OCI-LY7 (cell line): Measurements from ENCODE around the gene GON7. TPM values are rescaled to one million over a fixed set of nuclear protein-coding genes. Genes with fewer than 3 reads are reported as not detected.

ENCODE experiments used
- BruUV-seq: library from RNA; stranded (reverse); fragments of 400-500 nt; replicated peaks from 2 replicates; lab custom pipeline; 2021; lab: Mats Ljungman, UMichigan
- CTCF ChIA-PET: fragments of 300-600 bp; sonication (Branson Sonifier 250); formaldehyde crosslinking; loops from one replicate; lab custom pipeline; 2022; ENCODE audit warnings: antibody characterized with exemption; ENCODE audit not compliant: unreplicated experiment; lab: Charles Lee
- POLR2A ChIA-PET: fragments of 300-600 bp; sonication (Branson Sonifier 250); formaldehyde crosslinking; loops from one replicate; lab custom pipeline; 2022; ENCODE audit warnings: antibody characterized with exemption; lab: Charles Lee
- DNase-seq: peaks from one replicate; pipeline ENCODE4 v3.0.0-alpha.2; 2015; ENCODE audit warnings: low spot score
- H2AFZ ChIP-seq: fragments of 200-600 bp; sonication (generic), shearing (Covaris generic); 2 replicates; pipeline ENCODE4 v1.6.1; 2014; ENCODE audit warnings: mild to moderate bottlenecking, antibody characterized with exemption, low read length, moderate library complexity
- H3K27ac ChIP-seq: fragments of 200-600 bp; sonication (generic); 2 replicates; pipeline ENCODE4 v1.5.1; 2014; ENCODE audit warnings: mixed run types, low read depth, mild to moderate bottlenecking, moderate library complexity, low read length, inconsistent platforms; ENCODE audit not compliant: poor library complexity, severe bottlenecking
- H3K36me3 ChIP-seq: fragments of 200-600 bp; sonication (generic); 2 replicates; pipeline ENCODE4 v1.6.1; 2014; ENCODE audit warnings: mild to moderate bottlenecking, antibody characterized with exemption, low read length, moderate library complexity, mixed read lengths; ENCODE audit not compliant: insufficient read depth
- H3K4me1 ChIP-seq: fragments of 200-600 bp; sonication (generic); 2 replicates; pipeline ENCODE4 v1.5.1; 2014; ENCODE audit warnings: mild to moderate bottlenecking, low read length; ENCODE audit not compliant: insufficient read depth, poor library complexity, severe bottlenecking
- H3K4me2 ChIP-seq: fragments of 200-600 bp; sonication (generic); 2 replicates; pipeline ENCODE4 v1.6.1; 2014; ENCODE audit warnings: mild to moderate bottlenecking, low read length
- H3K4me3 ChIP-seq: fragments of 200-600 bp; sonication (generic); 2 replicates; pipeline ENCODE4 v1.5.1; 2014; ENCODE audit warnings: mild to moderate bottlenecking, low read depth, low read length; ENCODE audit not compliant: poor library complexity, severe bottlenecking
- H3K79me2 ChIP-seq: fragments of 200-600 bp; sonication (generic); 2 replicates; pipeline ENCODE4 v1.6.1; 2016; ENCODE audit warnings: low read depth, mild to moderate bottlenecking, low read length, moderate library complexity, mixed read lengths; ENCODE audit not compliant: insufficient read depth
- H3K9me2 ChIP-seq: fragments of 200-600 bp; sonication (generic); 2 replicates; pipeline ENCODE4 v1.6.1; 2016; ENCODE audit warnings: mild to moderate bottlenecking, low read length, mixed read lengths; ENCODE audit not compliant: insufficient read depth
- H3K9me3 ChIP-seq: fragments of 200-600 bp; sonication (generic); 2 replicates; pipeline ENCODE4 v1.6.1; 2014; ENCODE audit warnings: mild to moderate bottlenecking, mixed run types, low read length, mixed read lengths
- H4K20me1 ChIP-seq: fragments of 200-600 bp; sonication (generic); 2 replicates; pipeline ENCODE4 v1.6.1; 2014; ENCODE audit warnings: mild to moderate bottlenecking, antibody characterized with exemption, low read length, moderate library complexity, mixed read lengths; ENCODE audit not compliant: insufficient read depth
- CTCF ChIP-seq: fragments of 200-600 bp; sonication (generic); conservative IDR thresholded peaks from 2 replicates; pipeline ENCODE4 v1.5.1; 2014; ENCODE audit warnings: mild to moderate bottlenecking, antibody characterized with exemption, low read length, moderate library complexity, mixed read lengths
- EZH2phosphoT487 ChIP-seq: fragments of 200-600 bp; sonication (generic); IDR thresholded peaks from 2 replicates; pipeline ENCODE4 v1.6.1; 2018; ENCODE audit warnings: low read depth, borderline replicate concordance, mild to moderate bottlenecking, mixed run types, antibody characterized with exemption, low read length, moderate library complexity, mixed read lengths
- intact Hi-C: fragments of 100-400 bp; cut with micrococcal nuclease; formaldehyde crosslinking; loops from one replicate; pipeline ENCODE4 v1.10.0; 2022; ENCODE audit not compliant: unreplicated experiment
- total RNA-seq, 2 experiments: library from RNA; depleted of rRNA in 1 of 2; stranded (reverse); fragments of >200 nt in 1 of 2; shearing (Covaris generic) in 1 of 2; gene quantifications; 2 replicates each; pipeline ENCODE4 v1.2.3, GENCODE V29; 2014 to 2022

Gene GON7
- total RNA-seq, 2 experiments from 2014 or later, result 27.9 to 54.8 TPM

DNA sequence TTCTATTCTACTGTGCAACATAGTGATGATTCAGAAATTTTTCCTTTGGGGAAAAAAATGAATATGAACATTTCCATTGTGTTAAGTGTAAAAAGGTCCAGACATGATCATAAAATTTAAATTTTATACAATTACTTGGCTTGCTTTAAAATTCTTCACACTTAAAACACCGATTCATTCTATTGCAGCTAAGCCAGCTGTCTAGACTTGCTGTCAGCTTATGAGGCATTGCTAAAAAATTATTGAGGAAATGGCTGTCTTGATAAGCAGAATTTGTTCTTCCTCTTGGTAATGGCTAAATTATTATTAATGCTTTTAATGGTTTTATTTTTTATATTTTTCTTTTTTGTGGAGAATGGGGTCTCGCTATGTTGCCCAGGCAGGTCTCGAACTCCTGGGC, 19.9 kb downstream of the GON7 start:
- H3K4me3 ChIP-seq, result no peak overlapping the region
- no peak for DNase-seq
- POLR2A ChIA-PET, result interaction anchor here (1.4 to 3.5 kb wide), 3 partner anchors 8 to 19 kb away, joined by 3 to 17 read pairs (median 7); partner anchors contain the start of genes GON7 and UBR7
- BruUV-seq, result no TSS peak
- H4K20me1 ChIP-seq, result no peaks in the 10 kb centered on the region
- no peaks in the 10 kb centered on the region for H3K9me2 ChIP-seq
- H2AFZ ChIP-seq, result no peak overlapping the region
- CTCF ChIA-PET, result interaction anchor here (0.8 kb wide), 1 partner anchor 9 kb away, joined by 3 read pairs; no protein-coding TSS in a partner anchor
- no peak overlapping the region for H3K27ac ChIP-seq
- peaks cover 32% of the 10 kb centered on the region for H3K36me3 ChIP-seq
- H3K4me1 ChIP-seq, result peaks cover 21% of the 10 kb centered on the region
- H3K9me3 ChIP-seq, result no peaks in the 10 kb centered on the region
- intact Hi-C loops, result no loop called here
- H3K4me2 ChIP-seq, result no peak overlapping the region
- H3K79me2 ChIP-seq, result peaks cover 44% of the 10 kb centered on the region
- TF ChIP-seq CTCF, result no peak

DNA sequence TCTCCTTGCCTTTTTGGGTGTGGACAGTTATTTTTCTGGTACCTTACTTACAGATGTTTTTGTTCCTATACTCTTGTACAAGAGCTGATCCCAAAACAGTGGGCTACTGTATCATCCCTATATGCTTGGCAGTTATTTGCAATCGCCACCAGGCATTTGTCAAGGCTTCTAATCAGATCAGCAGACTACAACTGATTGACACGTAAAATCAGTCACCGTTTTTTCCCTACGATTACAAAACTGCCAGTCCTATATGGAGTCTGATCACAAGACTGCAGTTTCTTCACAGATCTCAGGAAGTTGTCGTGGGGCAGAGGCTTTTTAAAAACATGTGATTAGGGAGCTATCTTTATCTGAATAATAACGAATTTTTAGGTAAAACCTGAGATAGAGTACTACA, 20.4 kb downstream of the GON7 start:
- H3K4me2 ChIP-seq, result peak overlapping the region; percentile 88
- intact Hi-C loops, result no loop called here
- H3K27ac ChIP-seq, result no peak overlapping the region
- H3K4me1 ChIP-seq, result peaks cover 21% of the 10 kb centered on the region
- BruUV-seq, result TSS peak; percentile 72
- H4K20me1 ChIP-seq, result no peaks in the 10 kb centered on the region
- H3K4me3 ChIP-seq, result peak overlapping the region; percentile 100
- peaks cover 37% of the 10 kb centered on the region for H3K36me3 ChIP-seq
- TF ChIP-seq EZH2phosphoT487, result no peak
- TF ChIP-seq CTCF, result no peak
- ChIA-PET POLR2A (interaction anchor here (1.4 to 3.5 kb wide), 3 partner anchors 9 to 20 kb away, joined by 3 to 17 read pairs (median 7); partner anchors contain the start of genes GON7 and UBR7), CTCF (interaction anchor here (0.8 kb wide), 1 partner anchor 9 kb away, joined by 3 read pairs; no protein-coding TSS in a partner anchor)
- no peak for DNase-seq
- H2AFZ ChIP-seq, result no peak overlapping the region
- H3K79me2 ChIP-seq, result peaks cover 44% of the 10 kb centered on the region
- no peaks in the 10 kb centered on the region for H3K9me3 ChIP-seq
- no peaks in the 10 kb centered on the region for H3K9me2 ChIP-seq

- Histone ChIP-seq H3K4me1 (peaks cover 21% of the 10 kb centered on the region), H3K79me2 (peaks cover 44% of the 10 kb centered on the region), H2AFZ (peak overlapping the region; percentile 89; the same call in 1 of the 2 replicates), H3K27ac (peak overlapping the region; percentile 87), H4K20me1 (no peaks in the 10 kb centered on the region), H3K9me2 (no peaks in the 10 kb centered on the region), H3K36me3 (peaks cover 33% of the 10 kb centered on the region), H3K4me2 (peak overlapping the region; percentile 88), H3K9me3 (no peaks in the 10 kb centered on the region), H3K4me3 (peak overlapping the region; percentile 100)
- TF ChIP-seq CTCF (no peak), EZH2phosphoT487 (no peak)
- no peak for DNase-seq
- ChIA-PET CTCF (no interaction called here), POLR2A (interaction anchor here (0.6 to 3.5 kb wide), 6 partner anchors 10 to 730 kb away, joined by 3 to 17 read pairs (median 4); partner anchors contain the start of genes GON7 and UBR7)
- no TSS peak for BruUV-seq
- intact Hi-C loops, result loop anchor here (1.0 to 2.0 kb wide), 2 partner anchors 22 to 71 kb away; partner anchors contain the start of genes GON7, ITPK1 and UBR7
Measured at GRCh38 chr14:93185349-93185720, 21.5 kb downstream of the GON7 start.
